HL-60 (cell line): ENCODE data around the gene ALDH3B1.

ENCODE experiments used
- DNase-seq, 2 experiments: peaks; one replicate each; pipeline ENCODE4 v3.0.0-alpha.2; 2010 to 2020; ENCODE audit warnings: low read depth in 1 of 2, low spot score in 1 of 2
- H3K27ac ChIP-seq: fragments of 250-450 bp; sonication (Bioruptor Pico); replicated peaks from 2 replicates; pipeline ENCODE4 v1.5.1; 2020; ENCODE audit warnings: mild to moderate bottlenecking, moderate library complexity
- H3K27me3 ChIP-seq: fragments of 250-450 bp; sonication (Bioruptor Pico); 2 replicates; pipeline ENCODE4 v1.5.1; 2021; ENCODE audit warnings: mild to moderate bottlenecking, moderate library complexity; ENCODE audit not compliant: insufficient read depth, poor library complexity, severe bottlenecking
- H3K4me3 ChIP-seq: replicated peaks from 2 replicates; pipeline ENCODE4 v1.5.1; 2011; ENCODE audit warnings: mild to moderate bottlenecking, control low read depth, low read length; ENCODE audit not compliant: insufficient read depth
- GABPA ChIP-seq: IDR thresholded peaks from 2 replicates; pipeline ENCODE4 v1.6.1; 2012; ENCODE audit warnings: low read depth
- POLR2AphosphoS5 ChIP-seq: IDR thresholded peaks from 2 replicates; pipeline ENCODE4 v1.6.1; 2012; ENCODE audit warnings: low read depth
- SPI1 ChIP-seq: IDR thresholded peaks from 2 replicates; pipeline ENCODE4 v1.6.1; 2012; ENCODE audit warnings: low read depth, mild to moderate bottlenecking, borderline replicate concordance
- TF ChIP-seq, protein P1 (sequence below): IDR thresholded peaks from 2 replicates; pipeline ENCODE4 v1.6.1; 2012; ENCODE audit warnings: low read depth; ENCODE audit not compliant: insufficient replicate concordance
- TF ChIP-seq, protein P2 (sequence below): IDR thresholded peaks from one replicate; pipeline ENCODE4 v1.5.1; 2011; ENCODE audit warnings: low read length, control low read depth, inconsistent platforms; ENCODE audit not compliant: insufficient read depth

ALDH3B1 gene

DNA sequence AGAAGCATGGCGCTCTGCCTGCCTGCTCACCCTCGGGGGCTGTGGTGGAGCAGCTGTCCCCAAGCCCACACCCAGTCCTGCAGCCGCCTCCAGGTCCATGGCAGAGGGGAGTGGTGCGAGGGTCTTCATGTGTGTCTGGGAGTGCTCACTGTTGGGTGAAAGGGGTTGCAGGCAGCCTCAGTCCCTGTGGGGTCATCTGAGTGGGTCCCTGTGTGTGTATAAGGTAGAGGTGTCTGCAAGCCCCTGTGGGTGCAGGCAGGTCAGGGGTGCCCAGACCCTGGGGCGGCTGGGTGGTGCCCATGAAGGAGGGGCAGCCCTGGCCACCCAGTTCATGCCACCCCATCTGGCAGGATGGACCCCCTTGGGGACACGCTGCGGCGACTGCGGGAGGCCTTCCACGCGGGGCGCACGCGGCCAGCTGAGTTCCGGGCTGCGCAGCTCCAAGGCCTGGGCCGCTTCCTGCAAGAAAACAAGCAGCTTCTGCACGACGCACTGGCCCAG is 4.9 kb downstream of the ALDH3B1 start:
- no peak overlapping the region for H3K27ac ChIP-seq
- DNase-seq = no peak
- TF ChIP-seq POLR2AphosphoS5 (no peak), GABPA (no peak)
- TF ChIP-seq, protein P1, sequence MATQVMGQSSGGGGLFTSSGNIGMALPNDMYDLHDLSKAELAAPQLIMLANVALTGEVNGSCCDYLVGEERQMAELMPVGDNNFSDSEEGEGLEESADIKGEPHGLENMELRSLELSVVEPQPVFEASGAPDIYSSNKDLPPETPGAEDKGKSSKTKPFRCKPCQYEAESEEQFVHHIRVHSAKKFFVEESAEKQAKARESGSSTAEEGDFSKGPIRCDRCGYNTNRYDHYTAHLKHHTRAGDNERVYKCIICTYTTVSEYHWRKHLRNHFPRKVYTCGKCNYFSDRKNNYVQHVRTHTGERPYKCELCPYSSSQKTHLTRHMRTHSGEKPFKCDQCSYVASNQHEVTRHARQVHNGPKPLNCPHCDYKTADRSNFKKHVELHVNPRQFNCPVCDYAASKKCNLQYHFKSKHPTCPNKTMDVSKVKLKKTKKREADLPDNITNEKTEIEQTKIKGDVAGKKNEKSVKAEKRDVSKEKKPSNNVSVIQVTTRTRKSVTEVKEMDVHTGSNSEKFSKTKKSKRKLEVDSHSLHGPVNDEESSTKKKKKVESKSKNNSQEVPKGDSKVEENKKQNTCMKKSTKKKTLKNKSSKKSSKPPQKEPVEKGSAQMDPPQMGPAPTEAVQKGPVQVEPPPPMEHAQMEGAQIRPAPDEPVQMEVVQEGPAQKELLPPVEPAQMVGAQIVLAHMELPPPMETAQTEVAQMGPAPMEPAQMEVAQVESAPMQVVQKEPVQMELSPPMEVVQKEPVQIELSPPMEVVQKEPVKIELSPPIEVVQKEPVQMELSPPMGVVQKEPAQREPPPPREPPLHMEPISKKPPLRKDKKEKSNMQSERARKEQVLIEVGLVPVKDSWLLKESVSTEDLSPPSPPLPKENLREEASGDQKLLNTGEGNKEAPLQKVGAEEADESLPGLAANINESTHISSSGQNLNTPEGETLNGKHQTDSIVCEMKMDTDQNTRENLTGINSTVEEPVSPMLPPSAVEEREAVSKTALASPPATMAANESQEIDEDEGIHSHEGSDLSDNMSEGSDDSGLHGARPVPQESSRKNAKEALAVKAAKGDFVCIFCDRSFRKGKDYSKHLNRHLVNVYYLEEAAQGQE = no peak
- H3K27me3 ChIP-seq = no peaks in the 10 kb centered on the region
- H3K4me3 ChIP-seq = no peak overlapping the region

DNA sequence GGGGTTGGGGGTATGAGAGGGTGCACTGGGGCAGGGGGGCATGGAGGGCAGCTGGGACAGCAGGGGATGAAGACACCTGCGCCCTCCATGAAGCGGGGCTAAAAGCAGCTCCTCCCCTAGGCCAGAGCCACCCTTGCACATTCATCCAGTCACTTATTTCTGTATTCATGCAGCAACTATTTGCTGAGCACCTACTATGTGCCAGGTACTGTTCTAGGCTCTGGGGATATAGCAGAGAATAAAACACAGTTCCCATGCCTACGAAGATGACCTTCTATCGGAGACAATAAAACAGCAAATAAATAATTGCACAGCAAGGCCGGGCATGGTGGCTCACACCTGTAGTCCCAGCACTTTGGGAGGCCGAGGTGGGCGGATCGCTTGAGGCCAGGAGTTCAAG is 5.3 kb downstream of the ALDH3B1 start:
- Histone ChIP-seq H3K27ac (no peak overlapping the region), H3K4me3 (no peak overlapping the region), H3K27me3 (no peaks in the 10 kb centered on the region)
- DNase-seq = no peak
- TF ChIP-seq SPI1 (no peak), POLR2AphosphoS5 (no peak), GABPA (no peak)
- TF ChIP-seq, protein P1 = no peak
- TF ChIP-seq, protein P2, sequence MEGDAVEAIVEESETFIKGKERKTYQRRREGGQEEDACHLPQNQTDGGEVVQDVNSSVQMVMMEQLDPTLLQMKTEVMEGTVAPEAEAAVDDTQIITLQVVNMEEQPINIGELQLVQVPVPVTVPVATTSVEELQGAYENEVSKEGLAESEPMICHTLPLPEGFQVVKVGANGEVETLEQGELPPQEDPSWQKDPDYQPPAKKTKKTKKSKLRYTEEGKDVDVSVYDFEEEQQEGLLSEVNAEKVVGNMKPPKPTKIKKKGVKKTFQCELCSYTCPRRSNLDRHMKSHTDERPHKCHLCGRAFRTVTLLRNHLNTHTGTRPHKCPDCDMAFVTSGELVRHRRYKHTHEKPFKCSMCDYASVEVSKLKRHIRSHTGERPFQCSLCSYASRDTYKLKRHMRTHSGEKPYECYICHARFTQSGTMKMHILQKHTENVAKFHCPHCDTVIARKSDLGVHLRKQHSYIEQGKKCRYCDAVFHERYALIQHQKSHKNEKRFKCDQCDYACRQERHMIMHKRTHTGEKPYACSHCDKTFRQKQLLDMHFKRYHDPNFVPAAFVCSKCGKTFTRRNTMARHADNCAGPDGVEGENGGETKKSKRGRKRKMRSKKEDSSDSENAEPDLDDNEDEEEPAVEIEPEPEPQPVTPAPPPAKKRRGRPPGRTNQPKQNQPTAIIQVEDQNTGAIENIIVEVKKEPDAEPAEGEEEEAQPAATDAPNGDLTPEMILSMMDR = no peak

DNA sequence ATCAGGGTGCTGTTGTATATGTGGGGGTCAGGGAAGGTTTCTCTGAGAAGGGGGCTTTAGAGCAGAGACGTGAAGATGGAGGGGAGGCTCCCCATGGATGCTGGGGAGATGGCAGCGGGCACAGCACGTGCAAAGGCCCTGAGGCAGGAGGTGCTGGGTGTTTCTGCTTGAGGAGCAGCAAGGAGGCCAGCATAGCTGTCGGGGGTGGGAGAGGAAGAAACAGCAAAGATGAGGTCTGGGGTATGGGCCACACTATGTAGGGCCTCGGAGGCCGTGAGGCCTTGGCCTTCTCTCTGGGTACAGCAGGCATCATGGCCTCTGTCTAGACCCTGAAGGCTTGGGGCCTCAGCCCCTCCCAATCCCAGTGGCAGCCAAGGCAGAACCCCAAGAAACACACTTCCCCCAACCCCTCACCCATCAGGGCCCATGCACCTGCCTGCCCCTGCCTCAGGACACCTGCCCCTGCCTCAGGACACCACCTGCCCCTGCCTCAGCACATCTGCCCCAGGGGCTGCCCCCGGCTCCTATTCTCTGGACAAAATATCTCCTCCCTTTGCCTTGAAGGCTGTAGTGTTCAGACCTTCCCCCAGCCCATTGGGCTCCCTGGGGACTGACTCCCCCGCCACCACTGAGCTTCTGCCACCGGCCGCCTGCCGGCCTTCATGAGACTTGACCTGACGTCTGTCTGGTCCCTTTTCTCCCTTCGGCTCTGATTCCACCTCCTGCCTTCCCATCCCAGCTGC is 6.2 kb downstream of the ALDH3B1 start:
- no peak overlapping the region for H3K27ac ChIP-seq
- no peaks in the 10 kb centered on the region for H3K27me3 ChIP-seq
- TF ChIP-seq SPI1 = no peak
- TF ChIP-seq, protein P1 = no peak
- 0 out of 2 replicates have a peak, but pooled peaks have one; percentile 3 for TF ChIP-seq POLR2AphosphoS5
- TF ChIP-seq, protein P2 = no peak
- TF ChIP-seq GABPA = no peak

More for the DNA sequence above, 6.2 kb downstream of the ALDH3B1 start:
- no peak for DNase-seq
- no peak overlapping the region for H3K4me3 ChIP-seq
